SK-N-SH treated with all-trans-retinoic acid at 6 μM for 48 hours (cell line): ENCODE data around the gene PRR14L.
A peak's percentile ranks its signal among the peaks of the same experiment; 100 is the strongest.
"Not testable (repeated sequence)": the region's sequence is repeated elsewhere in the genome, so short reads cannot be mapped to it uniquely, and the experiment has no call there.

Experiments used
- ATAC-seq: fragments of 200-7000 bp; cut with Tn5 transposase; 3 replicates; pipeline ENCODE4 v1.9.1; 2020; ENCODE audit warnings: mild to moderate bottlenecking, moderate library complexity
- ARNTL ChIP-seq: fragments of 450-650 bp; formaldehyde crosslinking; IDR thresholded peaks from 2 replicates; pipeline ENCODE4 v1.5.0; 2020; ENCODE audit warnings: low read depth, mild to moderate bottlenecking, moderate library complexity, borderline replicate concordance
- BACH2 ChIP-seq: fragments of 250-450 bp; sonication (Bioruptor Pico); IDR thresholded peaks from 2 replicates; pipeline ENCODE4 v1.9.0; 2021; ENCODE audit warnings: mild to moderate bottlenecking, borderline replicate concordance
- CSDC2 ChIP-seq: fragments of 250-450 bp; sonication (Bioruptor Pico); IDR thresholded peaks from 2 replicates; pipeline ENCODE4 v1.5.0; 2020; ENCODE audit warnings: mild to moderate bottlenecking, moderate library complexity
- CSRNP3 ChIP-seq: fragments of 250-450 bp; sonication (Bioruptor Pico); IDR thresholded peaks from 2 replicates; pipeline ENCODE4 v1.5.1; 2021; ENCODE audit warnings: mild to moderate bottlenecking, moderate library complexity
- GLIS3 ChIP-seq: fragments of 250-450 bp; sonication (Bioruptor Pico); IDR thresholded peaks from 2 replicates; pipeline ENCODE4 v1.5.0; 2020; ENCODE audit warnings: mild to moderate bottlenecking, moderate library complexity
- ISL1 ChIP-seq: fragments of 250-450 bp; sonication (Bioruptor Pico); IDR thresholded peaks from 2 replicates; pipeline ENCODE4 v2.1.2; 2022; ENCODE audit warnings: mild to moderate bottlenecking, moderate library complexity
- PATZ1 ChIP-seq: fragments of 250-450 bp; sonication (Bioruptor Pico); IDR thresholded peaks from 2 replicates; pipeline ENCODE4 v1.8.0; 2020; ENCODE audit warnings: mild to moderate bottlenecking, moderate library complexity, borderline replicate concordance
- POU6F1 ChIP-seq: fragments of 250-450 bp; sonication (Bioruptor Pico); IDR thresholded peaks from 2 replicates; pipeline ENCODE4 v1.8.0; 2021; ENCODE audit warnings: low read depth, mild to moderate bottlenecking, moderate library complexity, borderline replicate concordance
- PPARA ChIP-seq: fragments of 250-450 bp; sonication (Bioruptor Pico); IDR thresholded peaks from 2 replicates; pipeline ENCODE4 v1.5.0; 2020; ENCODE audit warnings: mild to moderate bottlenecking, borderline replicate concordance
- RARB ChIP-seq: fragments of 250-450 bp; sonication (Bioruptor Pico); IDR thresholded peaks from 2 replicates; pipeline ENCODE4 v1.8.0; 2021; ENCODE audit warnings: mild to moderate bottlenecking, moderate library complexity
- SNAI2 ChIP-seq: fragments of 250-450 bp; sonication (Bioruptor Pico); IDR thresholded peaks from 2 replicates; pipeline ENCODE4 v1.5.0; 2020; ENCODE audit warnings: mild to moderate bottlenecking, moderate library complexity
- TCF4 ChIP-seq: fragments of 250-450 bp; sonication (Bioruptor Pico); IDR thresholded peaks from 2 replicates; pipeline ENCODE4 v1.8.0; 2021; ENCODE audit warnings: mild to moderate bottlenecking, moderate library complexity, borderline replicate concordance
- TOX ChIP-seq: fragments of 250-450 bp; sonication (Bioruptor Pico); IDR thresholded peaks from 2 replicates; pipeline ENCODE4 v1.8.0; 2021; ENCODE audit warnings: mild to moderate bottlenecking, moderate library complexity, borderline replicate concordance
- TSHZ2 ChIP-seq: fragments of 250-450 bp; sonication (Bioruptor Pico); IDR thresholded peaks from 2 replicates; pipeline ENCODE4 v1.5.0; 2020; ENCODE audit warnings: mild to moderate bottlenecking, moderate library complexity
- ZC3H10 ChIP-seq: fragments of 250-450 bp; sonication (Bioruptor Pico); IDR thresholded peaks from 2 replicates; pipeline ENCODE4 v1.5.1; 2021; ENCODE audit warnings: mild to moderate bottlenecking, moderate library complexity
- ZFP3 ChIP-seq: fragments of 250-450 bp; sonication (Bioruptor Pico); IDR thresholded peaks from 2 replicates; pipeline ENCODE4 v1.5.0; 2020; ENCODE audit warnings: mild to moderate bottlenecking, moderate library complexity
- ZFP30 ChIP-seq: fragments of 450-650 bp; formaldehyde crosslinking; IDR thresholded peaks from 2 replicates; pipeline ENCODE4 v1.5.0; 2022; ENCODE audit warnings: mild to moderate bottlenecking, moderate library complexity
- ZNF70 ChIP-seq: fragments of 450-650 bp; formaldehyde crosslinking; IDR thresholded peaks from 2 replicates; pipeline ENCODE4 v1.5.0; 2020; ENCODE audit warnings: mild to moderate bottlenecking, moderate library complexity
- ZNF8 ChIP-seq: fragments of 450-650 bp; formaldehyde crosslinking; IDR thresholded peaks from 2 replicates; pipeline ENCODE4 v1.5.0; 2020; ENCODE audit warnings: mild to moderate bottlenecking, moderate library complexity

Gene PRR14L

GRCh38 chr22:31749636-31750364 lies at the start of gene PRR14L:
Gene PRR14L, minus strand, starts transcription at chr22:31750132. Its CDS starts 11,272 bp downstream, at chr22:31738860.
- peak; percentile 80 for ATAC-seq
- TF ChIP-seq CSRNP3 (CRISPR knock-in tag) (no peak), GLIS3 (CRISPR knock-in tag) (no peak), TSHZ2 (CRISPR knock-in tag) (peak; percentile 42; the same call in 1 of the 2 replicates), RARB (CRISPR knock-in tag) (no peak), ARNTL (no peak), POU6F1 (no peak), BACH2 (CRISPR knock-in tag) (no peak), ZFP3 (CRISPR knock-in tag) (peak; percentile 58), ZFP30 (CRISPR knock-in tag) (no peak), PATZ1 (CRISPR knock-in tag) (0 out of 2 replicates have a peak, but pooled peaks have one; percentile 41), ZNF70 (no peak), ISL1 (no peak)

GRCh38 chr22:31799358-31799757 lies 49.4 kb upstream of the PRR14L start:
- ATAC-seq = not testable (repeated sequence)

- TF ChIP-seq ZNF8 (no peak), ARNTL (no peak), GLIS3 (CRISPR knock-in tag) (no peak), ISL1 (no peak), CSDC2 (CRISPR knock-in tag) (no peak), PPARA (CRISPR knock-in tag) (no peak), POU6F1 (no peak), TCF4 (CRISPR knock-in tag) (no peak), ZNF70 (no peak), CSRNP3 (CRISPR knock-in tag) (no peak), SNAI2 (CRISPR knock-in tag) (no peak), BACH2 (CRISPR knock-in tag) (no peak), PATZ1 (CRISPR knock-in tag) (no peak), TSHZ2 (CRISPR knock-in tag) (no peak), RARB (CRISPR knock-in tag) (no peak), TOX (CRISPR knock-in tag) (no peak), ZC3H10 (no peak)
- TF ChIP-seq, all 23 proteins: peak for 0
- no peak for ATAC-seq
Observed at GRCh38 chr22:31790240-31790639, 40.3 kb upstream of the PRR14L start.
